GM23248 (cell line): ENCODE data around the gene PLEKHG4. TPM values are rescaled to one million over a fixed set of nuclear protein-coding genes. Genes with fewer than 3 reads are reported as not detected.

Experiments used
- DNase-seq: peaks from one replicate; pipeline ENCODE4 v3.0.0-alpha.2; 2015
- H2AFZ ChIP-seq: fragments of 200-600 bp; sonication (generic); 2 replicates; pipeline ENCODE4 v1.6.1; 2016; ENCODE audit warnings: antibody characterized with exemption
- H3F3A ChIP-seq: fragments of 200-600 bp; sonication (generic); 2 replicates; pipeline ENCODE4 v1.6.1; 2016; ENCODE audit warnings: mild to moderate bottlenecking, antibody characterized with exemption, mixed run types; ENCODE audit not compliant: insufficient read depth
- H3K27ac ChIP-seq: fragments of 200-600 bp; sonication (generic); 2 replicates; pipeline ENCODE4 v1.5.1; 2016; ENCODE audit warnings: mild to moderate bottlenecking
- H3K27me3 ChIP-seq: fragments of 200-600 bp; sonication (generic); replicated peaks from 2 replicates; pipeline ENCODE4 v1.6.1; 2016; ENCODE audit warnings: mild to moderate bottlenecking; ENCODE audit not compliant: insufficient read depth
- H3K36me3 ChIP-seq: fragments of 200-600 bp; sonication (generic); 2 replicates; pipeline ENCODE4 v1.6.1; 2016; ENCODE audit warnings: low read depth, mild to moderate bottlenecking
- H3K4me1 ChIP-seq: fragments of 200-600 bp; sonication (generic); 2 replicates; pipeline ENCODE4 v1.6.1; 2016; ENCODE audit warnings: mild to moderate bottlenecking; ENCODE audit not compliant: insufficient read depth
- H3K4me2 ChIP-seq: fragments of 200-600 bp; sonication (generic); one replicate; pipeline ENCODE4 v1.6.1; 2016; ENCODE audit warnings: mild to moderate bottlenecking; ENCODE audit not compliant: unreplicated experiment
- H3K4me3 ChIP-seq: fragments of 200-600 bp; sonication (generic); 2 replicates; pipeline ENCODE4 v1.5.1; 2016; ENCODE audit warnings: mild to moderate bottlenecking
- H3K79me2 ChIP-seq: fragments of 200-600 bp; sonication (generic); 2 replicates; pipeline ENCODE4 v1.6.1; 2016; ENCODE audit warnings: mild to moderate bottlenecking; ENCODE audit not compliant: insufficient read depth
- H3K9ac ChIP-seq: fragments of 200-600 bp; sonication (generic); 2 replicates; pipeline ENCODE4 v1.6.1; 2016; ENCODE audit warnings: mild to moderate bottlenecking
- H3K9me2 ChIP-seq: fragments of 200-600 bp; sonication (generic); 2 replicates; pipeline ENCODE4 v1.6.1; 2016; ENCODE audit warnings: mixed run types, mild to moderate bottlenecking, moderate library complexity; ENCODE audit not compliant: insufficient read depth
- H3K9me3 ChIP-seq: fragments of 200-600 bp; sonication (generic); one replicate; pipeline ENCODE4 v1.6.1; 2017; ENCODE audit warnings: low read depth
- H4K20me1 ChIP-seq: fragments of 200-600 bp; sonication (generic); 2 replicates; pipeline ENCODE4 v1.6.0; 2016; ENCODE audit not compliant: insufficient read depth
- EZH2 ChIP-seq: fragments of 200-600 bp; sonication (generic); IDR thresholded peaks from 2 replicates; pipeline ENCODE4 v1.6.1; 2018; ENCODE audit warnings: antibody characterized with exemption, mild to moderate bottlenecking; ENCODE audit not compliant: insufficient read depth, poor library complexity, severe bottlenecking
- EZH2phosphoT487 ChIP-seq: fragments of 200-600 bp; sonication (generic); IDR thresholded peaks from 2 replicates; pipeline ENCODE4 v1.6.1; 2018; ENCODE audit warnings: antibody characterized with exemption, moderate library complexity, mild to moderate bottlenecking, low read depth; ENCODE audit not compliant: insufficient read depth
- WGBS, 2 experiments: methylation state at CpG; one replicate each; pipeline ENCODE4 v1.1.6; 2015 to 2017; ENCODE audit warnings: low lambda C conversion rate in 2 of 2, low coverage in 1 of 2; ENCODE audit errors: missing lambda C conversion rate in 2 of 2; 5-methylcytosine and 5-hydroxymethylcytosine counted together
- in situ Hi-C: fragments of 300-500 bp; cut with MboI; formaldehyde crosslinking; loops from 2 replicates; pipeline ENCODE4 v1.15.0; 2020
- polyA plus RNA-seq: library from polyadenylated mRNA; unstranded; fragments of >200 nt; fragmentation: Nextera tagmentation; extraction: Ambion mirVana; gene quantifications from 2 replicates; pipeline ENCODE4 v1.2.1, GENCODE V29; 2016
- total RNA-seq: library from RNA; depleted of rRNA; stranded (reverse); fragments of >200 nt; shearing (Covaris generic); gene quantifications from 2 replicates; pipeline ENCODE4 v1.2.3, GENCODE V29; 2014

The PLEKHG4 gene
- total and polyA plus RNA-seq, 2 experiments from 2014 or later, result 12.5 to 24.2 TPM

DNA sequence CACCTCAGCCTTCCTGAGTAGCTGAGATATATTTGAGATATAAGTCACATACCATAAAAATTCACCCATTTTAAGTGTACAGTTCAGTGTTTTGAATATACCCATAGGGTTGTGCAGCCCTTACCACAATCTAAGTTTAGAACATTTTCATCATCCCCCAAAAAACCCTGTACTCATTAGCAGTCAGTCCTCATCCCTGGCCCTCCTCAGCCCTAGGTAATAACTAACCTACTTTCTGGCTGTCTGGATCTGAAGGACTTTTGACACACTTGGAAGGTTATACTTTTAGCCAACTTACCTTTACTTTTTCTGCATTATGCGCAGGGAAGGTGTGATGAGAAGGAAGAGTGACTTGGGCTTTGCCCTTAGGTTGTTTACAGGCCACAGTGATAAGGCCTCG lies 4.0 kb upstream of the PLEKHG4 start:
- Histone ChIP-seq H3K9me3 (no peaks in the 10 kb centered on the region), H3K4me1 (peaks cover 23% of the 10 kb centered on the region), H3K9me2 (no peaks in the 10 kb centered on the region), H3K79me2 (0 out of 2 replicates have a peak, but pooled peaks cover 8% of the 10 kb centered on the region), H3K27ac (no peak overlapping the region), H3K4me2 (no peak overlapping the region), H3K4me3 (no peak overlapping the region), H3F3A (peaks cover 22% of the 10 kb centered on the region), H2AFZ (no peak overlapping the region), H4K20me1 (no peaks in the 10 kb centered on the region), H3K27me3 (no peaks in the 10 kb centered on the region), H3K36me3 (no peaks in the 10 kb centered on the region; the same call in 1 of the 2 replicates), H3K9ac (no peak overlapping the region)
- WGBS, 2 experiments, result 97 to 98% methylated on average over 2 of the region's 2 CpGs
- in situ Hi-C loops, result no loop called here
- no peak for DNase-seq
- TF ChIP-seq EZH2phosphoT487, result no peak
- TF ChIP-seq EZH2, result no peak

DNA sequence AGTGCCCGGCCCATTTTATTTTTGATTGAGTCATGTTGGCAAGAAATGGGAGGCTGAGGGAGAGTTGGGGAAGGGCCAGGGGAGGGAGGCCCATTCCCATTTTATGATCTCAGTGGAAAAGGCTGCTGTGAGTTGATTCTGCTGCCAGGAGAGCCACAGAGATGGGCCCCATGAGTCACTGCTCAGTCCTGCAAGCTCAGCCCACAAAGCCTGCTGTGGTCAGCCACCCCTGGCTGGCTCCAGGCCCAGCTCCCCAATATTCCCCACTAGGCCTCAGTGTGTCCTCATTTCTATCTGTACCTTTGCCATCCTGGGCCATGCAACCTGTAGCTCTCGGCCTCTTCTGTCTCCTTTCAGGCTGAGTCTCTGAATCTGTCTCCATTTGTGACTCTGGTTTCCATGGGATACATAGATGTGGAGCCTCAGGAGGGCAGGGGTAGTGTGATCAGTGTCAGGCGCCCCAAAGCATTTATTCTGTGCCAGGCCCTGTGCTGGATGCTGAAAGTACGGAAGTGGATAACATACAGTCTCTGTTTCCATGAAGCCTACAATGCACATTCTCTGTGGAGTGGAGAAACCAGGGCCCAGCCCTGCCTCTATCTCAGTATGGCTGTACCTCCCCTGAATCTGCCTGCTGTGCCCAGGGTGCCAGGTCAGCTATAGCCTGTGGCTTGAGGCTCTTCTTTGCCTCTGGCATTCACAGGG lies 1.9 kb upstream of the PLEKHG4 start:
- no peaks in the 10 kb centered on the region for H3K9me3 ChIP-seq
- 11 to 21% methylated on average over 4 of the region's 4 CpGs for WGBS, 2 experiments
- H3F3A ChIP-seq, result peaks cover 20% of the 10 kb centered on the region
- H3K27ac ChIP-seq, result peak overlapping the region; percentile 98
- no peaks in the 10 kb centered on the region for H4K20me1 ChIP-seq
- H3K4me1 ChIP-seq, result peaks cover 22% of the 10 kb centered on the region
- peak overlapping the region; percentile 57 for H3K4me3 ChIP-seq
- no peak for TF ChIP-seq EZH2
- TF ChIP-seq EZH2phosphoT487, result no peak
- no peaks in the 10 kb centered on the region for H3K9me2 ChIP-seq
- peak overlapping the region; percentile 93 for H3K4me2 ChIP-seq
- no peaks in the 10 kb centered on the region for H3K27me3 ChIP-seq
- peak overlapping the region; percentile 87 for H3K9ac ChIP-seq
- peak; percentile 100 for DNase-seq
- H3K79me2 ChIP-seq, result 0 out of 2 replicates have a peak, but pooled peaks cover 8% of the 10 kb centered on the region
- H2AFZ ChIP-seq, result no peak overlapping the region
- no peaks in the 10 kb centered on the region; the same call in 1 of the 2 replicates for H3K36me3 ChIP-seq
- in situ Hi-C loops, result no loop called here

DNA sequence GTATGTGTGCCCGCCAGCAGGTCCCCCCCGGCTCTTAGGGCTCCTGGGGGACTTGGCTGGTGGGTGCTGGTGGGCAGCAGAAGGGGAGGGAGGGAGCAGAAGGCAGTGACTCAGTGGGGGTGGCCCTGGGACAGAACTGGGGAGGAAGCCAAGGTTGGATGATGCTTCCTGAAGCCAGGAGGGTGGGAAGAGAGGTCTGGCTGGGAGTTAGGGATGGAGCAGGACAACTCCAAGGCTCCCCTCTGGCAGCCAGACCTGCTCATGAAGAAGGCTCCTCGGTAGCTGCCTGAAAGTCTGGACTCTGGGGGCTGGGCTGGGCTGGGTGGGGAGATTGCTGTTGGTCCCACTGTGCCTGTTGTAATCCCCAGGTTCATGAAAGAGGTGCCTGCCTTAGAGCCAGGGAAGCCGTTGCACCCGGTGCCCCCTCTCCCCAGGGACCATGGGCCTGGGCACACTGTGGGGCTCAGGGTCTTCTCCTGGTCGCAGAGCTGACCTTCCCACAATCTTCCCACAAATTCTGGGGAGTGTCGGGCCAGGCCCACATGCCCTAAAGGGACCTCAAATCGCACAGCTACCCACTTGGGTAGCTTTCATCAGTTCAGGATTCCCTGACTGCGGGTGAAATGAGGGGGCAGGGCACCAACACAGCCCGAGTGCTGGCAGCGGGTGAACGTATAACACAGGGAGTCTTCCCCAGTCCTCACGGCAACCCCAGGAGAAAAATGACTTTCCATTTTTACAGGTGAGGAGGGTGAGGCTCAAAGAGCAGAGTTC lies 1.1 kb upstream of the PLEKHG4 start:
- in situ Hi-C loops, result no loop called here
- Histone ChIP-seq H3K27me3 (no peaks in the 10 kb centered on the region), H3K4me1 (peaks cover 22% of the 10 kb centered on the region), H3K9me2 (no peaks in the 10 kb centered on the region), H3K36me3 (no peaks in the 10 kb centered on the region; the same call in 1 of the 2 replicates), H3K9me3 (no peaks in the 10 kb centered on the region), H3F3A (peaks cover 20% of the 10 kb centered on the region), H4K20me1 (no peaks in the 10 kb centered on the region), H3K4me3 (peak overlapping the region; percentile 78), H2AFZ (peak overlapping the region; percentile 68), H3K9ac (peak overlapping the region; percentile 87), H3K4me2 (peak overlapping the region; percentile 93), H3K79me2 (0 out of 2 replicates have a peak, but pooled peaks cover 8% of the 10 kb centered on the region), H3K27ac (peak overlapping the region; percentile 98)
- WGBS, 2 experiments, result 10 to 17% methylated on average over 12 to 13 of the region's 13 CpGs
- DNase-seq, result peak; percentile 93
- TF ChIP-seq EZH2phosphoT487 (no peak), EZH2 (no peak)

DNA sequence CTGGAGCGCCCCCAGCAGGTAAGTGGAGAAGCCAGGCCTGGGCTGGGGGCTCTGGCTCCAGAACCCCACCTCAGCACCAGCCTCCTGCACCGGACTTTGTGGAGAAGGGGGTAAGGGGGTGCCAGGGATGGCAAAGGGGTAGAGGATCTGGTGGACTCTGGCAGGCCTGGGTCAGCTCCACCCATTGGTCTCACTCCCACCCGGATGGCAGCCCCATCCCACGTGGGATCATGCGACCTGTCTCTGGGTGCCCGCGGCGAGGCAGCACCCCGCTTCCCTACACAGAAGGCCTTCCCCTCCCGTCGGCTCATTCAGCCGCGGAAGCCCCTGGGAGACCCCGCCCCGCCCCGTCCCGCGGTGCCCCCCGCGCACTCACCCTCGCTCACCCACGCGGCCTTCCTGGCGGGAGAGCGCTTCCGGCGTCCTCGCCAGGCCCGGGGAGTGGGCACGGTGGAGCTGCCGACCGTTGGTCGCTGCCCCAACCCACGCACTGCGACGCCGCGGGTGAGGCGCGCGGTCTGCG lies 498 bp upstream of the PLEKHG4 start:
- H3F3A ChIP-seq, result peaks cover 20% of the 10 kb centered on the region
- DNase-seq, result peak; percentile 49
- H2AFZ ChIP-seq, result peak overlapping the region; percentile 68
- peaks cover 22% of the 10 kb centered on the region for H3K4me1 ChIP-seq
- H3K4me3 ChIP-seq, result peak overlapping the region; percentile 78
- WGBS, 2 experiments, result 2% methylated on average over 19 to 34 of the region's 42 CpGs
- H3K27me3 ChIP-seq, result no peaks in the 10 kb centered on the region
- in situ Hi-C loops, result no loop called here
- no peaks in the 10 kb centered on the region for H3K9me2 ChIP-seq
- no peaks in the 10 kb centered on the region; the same call in 1 of the 2 replicates for H3K36me3 ChIP-seq
- H4K20me1 ChIP-seq, result no peaks in the 10 kb centered on the region
- peak overlapping the region; percentile 83 for H3K4me2 ChIP-seq
- TF ChIP-seq EZH2, result no peak
- no peak for TF ChIP-seq EZH2phosphoT487
- peak overlapping the region; percentile 87 for H3K9ac ChIP-seq
- no peaks in the 10 kb centered on the region for H3K9me3 ChIP-seq
- 0 out of 2 replicates have a peak, but pooled peaks cover 8% of the 10 kb centered on the region for H3K79me2 ChIP-seq
- peak overlapping the region; percentile 98 for H3K27ac ChIP-seq
